RWPE1 (cell line): ENCODE data around the gene FOSB.
"Not testable (repeated sequence)": the region's sequence is repeated elsewhere in the genome, so short reads cannot be mapped to it uniquely, and the experiment has no call there.

Experiments
- CTCF ChIA-PET: fragments of 350-600 bp; sonication (Branson Sonifier 250); formaldehyde crosslinking; extraction: SDS; loops from one replicate; lab custom pipeline; 2021; lab: Yijun Ruan, JAX
- POLR2A ChIA-PET: fragments of 400-600 bp; formaldehyde crosslinking; extraction: SDS; loops from one replicate; lab custom pipeline; 2020; ENCODE audit warnings: antibody characterized with exemption; ENCODE audit not compliant: low non-redundant PET; lab: Yijun Ruan, JAX
- DNase-seq: peaks from one replicate; pipeline ENCODE4 v3.0.0; 2012; ENCODE audit warnings: low spot score
- H3K27ac ChIP-seq: fragments of 450-650 bp; 2 replicates; pipeline ENCODE4 v1.5.1; 2017
- TF ChIP-seq, protein P1 (sequence below): fragments of 450-650 bp; conservative IDR thresholded peaks from 2 replicates; pipeline ENCODE4 v1.5.1; 2017; ENCODE audit warnings: low read depth, mild to moderate bottlenecking

The FOSB gene

DNA sequence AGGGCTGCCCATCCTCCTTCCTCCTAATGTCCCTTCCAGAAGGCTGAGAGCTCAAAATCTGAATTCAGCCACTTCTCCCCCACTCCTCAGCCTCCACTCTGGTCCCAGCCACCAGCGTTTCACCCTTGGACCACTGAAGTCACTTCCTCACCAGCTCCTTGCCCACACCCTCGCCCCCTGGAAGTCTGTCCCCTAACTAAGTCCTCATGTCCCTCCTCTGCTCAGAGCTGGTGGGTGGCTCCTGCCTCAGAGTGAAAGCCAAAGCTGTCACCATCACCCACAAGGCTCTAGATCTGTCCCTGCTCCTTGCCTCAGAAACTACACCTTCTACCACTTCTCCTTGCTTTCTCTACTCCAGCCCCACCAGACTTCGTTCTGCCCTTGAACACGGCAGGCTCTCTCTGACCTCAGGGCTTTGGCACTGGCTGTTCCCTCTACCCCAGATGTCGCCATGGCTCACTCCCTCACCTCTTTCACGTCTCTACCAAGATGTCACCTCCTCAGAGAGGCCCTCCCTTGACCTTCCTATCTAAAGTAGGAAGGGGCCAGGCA lies 45.8 kb upstream of the FOSB start:
- ChIA-PET CTCF (interaction anchor here (0.8 to 0.9 kb wide), 2 partner anchors 57 to 59 kb away, joined by 3 to 4 read pairs; no protein-coding TSS in a partner anchor), POLR2A (no interaction called here)
- no peak for DNase-seq
- TF ChIP-seq, protein P1, sequence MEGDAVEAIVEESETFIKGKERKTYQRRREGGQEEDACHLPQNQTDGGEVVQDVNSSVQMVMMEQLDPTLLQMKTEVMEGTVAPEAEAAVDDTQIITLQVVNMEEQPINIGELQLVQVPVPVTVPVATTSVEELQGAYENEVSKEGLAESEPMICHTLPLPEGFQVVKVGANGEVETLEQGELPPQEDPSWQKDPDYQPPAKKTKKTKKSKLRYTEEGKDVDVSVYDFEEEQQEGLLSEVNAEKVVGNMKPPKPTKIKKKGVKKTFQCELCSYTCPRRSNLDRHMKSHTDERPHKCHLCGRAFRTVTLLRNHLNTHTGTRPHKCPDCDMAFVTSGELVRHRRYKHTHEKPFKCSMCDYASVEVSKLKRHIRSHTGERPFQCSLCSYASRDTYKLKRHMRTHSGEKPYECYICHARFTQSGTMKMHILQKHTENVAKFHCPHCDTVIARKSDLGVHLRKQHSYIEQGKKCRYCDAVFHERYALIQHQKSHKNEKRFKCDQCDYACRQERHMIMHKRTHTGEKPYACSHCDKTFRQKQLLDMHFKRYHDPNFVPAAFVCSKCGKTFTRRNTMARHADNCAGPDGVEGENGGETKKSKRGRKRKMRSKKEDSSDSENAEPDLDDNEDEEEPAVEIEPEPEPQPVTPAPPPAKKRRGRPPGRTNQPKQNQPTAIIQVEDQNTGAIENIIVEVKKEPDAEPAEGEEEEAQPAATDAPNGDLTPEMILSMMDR = no peak
- H3K27ac ChIP-seq = peak overlapping the region; percentile 100

DNA sequence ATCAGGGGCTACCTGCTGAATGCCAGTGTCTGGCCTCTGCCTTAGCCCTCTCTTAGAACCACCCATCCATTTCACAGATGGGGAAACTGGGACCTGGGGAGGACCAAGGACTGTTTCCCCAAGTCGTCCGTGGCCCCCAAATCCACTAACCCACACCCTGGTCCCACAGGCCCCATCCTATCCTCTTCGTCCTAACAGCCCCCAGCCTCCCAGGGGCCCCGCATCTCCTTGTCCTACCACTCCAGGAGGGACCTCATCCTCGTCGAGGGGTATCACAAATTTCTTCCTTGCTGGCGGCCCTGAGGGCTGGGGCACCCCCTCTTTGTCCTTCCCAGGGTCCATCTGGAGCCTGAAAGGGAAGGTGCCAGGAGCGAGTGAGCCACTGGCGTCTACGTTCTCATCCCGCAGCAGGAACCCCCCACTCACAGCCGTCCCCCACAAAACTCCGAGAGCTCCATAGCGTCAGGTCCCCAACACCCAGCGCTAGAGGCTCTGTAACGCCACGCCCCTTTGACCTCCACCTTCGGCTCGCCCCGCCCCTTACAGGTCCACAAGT lies 44.7 kb upstream of the FOSB start:
- no peak for DNase-seq
- TF ChIP-seq, protein P1 = no peak
- ChIA-PET CTCF (no interaction called here), POLR2A (interaction anchor here (0.6 to 1.3 kb wide), 3 partner anchors 10 to 55 kb away, joined by 3 to 5 read pairs (median 4); no protein-coding TSS in a partner anchor)
- peak overlapping the region; percentile 100 for H3K27ac ChIP-seq

DNA sequence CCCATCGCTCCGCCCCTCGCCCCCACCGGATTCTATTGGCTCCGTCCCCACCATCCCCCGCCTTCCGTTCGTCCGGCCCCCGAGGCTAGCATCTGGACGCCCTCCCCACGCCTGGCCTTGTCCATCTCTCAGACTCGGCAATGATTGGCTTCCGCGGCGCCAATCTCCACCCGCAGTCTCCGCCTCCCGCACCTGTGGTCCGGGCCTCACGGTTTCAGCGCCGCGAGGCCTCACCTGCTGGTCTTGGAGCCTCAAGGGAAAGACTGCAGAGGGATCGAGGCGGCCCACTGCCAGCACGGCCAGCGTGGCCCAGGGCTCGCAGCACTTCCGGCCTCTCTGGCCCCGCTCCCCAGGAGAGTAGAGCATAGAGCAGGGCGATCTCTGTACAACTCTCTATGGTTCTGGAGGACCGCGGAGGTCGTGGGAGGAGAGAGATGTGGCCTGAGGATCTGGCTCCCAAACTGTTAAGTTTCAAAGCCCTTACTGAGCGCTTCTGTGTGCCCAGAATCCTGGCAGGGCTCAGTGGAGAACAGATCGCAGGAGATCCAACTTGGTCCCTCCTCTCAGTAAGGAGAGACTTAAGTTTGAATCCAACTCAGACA lies 44.1 kb upstream of the FOSB start, which contains the start of gene ERCC1:
Gene ERCC1, minus strand, starts transcription at position 329 of the 602 bp plus-strand sequence. CDS start 543 bp downstream, outside the sequence.
- CTCF ChIA-PET = interaction anchor here (0.8 to 1.4 kb wide), 2 partner anchors 55 to 62 kb away, joined by 4 to 5 read pairs; no protein-coding TSS in a partner anchor
- TF ChIP-seq, protein P1 = no peak
- POLR2A ChIA-PET = interaction anchor here (0.6 to 1.3 kb wide), 5 partner anchors 11 to 253 kb away, joined by 3 to 5 read pairs (median 4); no protein-coding TSS in a partner anchor

DNA sequence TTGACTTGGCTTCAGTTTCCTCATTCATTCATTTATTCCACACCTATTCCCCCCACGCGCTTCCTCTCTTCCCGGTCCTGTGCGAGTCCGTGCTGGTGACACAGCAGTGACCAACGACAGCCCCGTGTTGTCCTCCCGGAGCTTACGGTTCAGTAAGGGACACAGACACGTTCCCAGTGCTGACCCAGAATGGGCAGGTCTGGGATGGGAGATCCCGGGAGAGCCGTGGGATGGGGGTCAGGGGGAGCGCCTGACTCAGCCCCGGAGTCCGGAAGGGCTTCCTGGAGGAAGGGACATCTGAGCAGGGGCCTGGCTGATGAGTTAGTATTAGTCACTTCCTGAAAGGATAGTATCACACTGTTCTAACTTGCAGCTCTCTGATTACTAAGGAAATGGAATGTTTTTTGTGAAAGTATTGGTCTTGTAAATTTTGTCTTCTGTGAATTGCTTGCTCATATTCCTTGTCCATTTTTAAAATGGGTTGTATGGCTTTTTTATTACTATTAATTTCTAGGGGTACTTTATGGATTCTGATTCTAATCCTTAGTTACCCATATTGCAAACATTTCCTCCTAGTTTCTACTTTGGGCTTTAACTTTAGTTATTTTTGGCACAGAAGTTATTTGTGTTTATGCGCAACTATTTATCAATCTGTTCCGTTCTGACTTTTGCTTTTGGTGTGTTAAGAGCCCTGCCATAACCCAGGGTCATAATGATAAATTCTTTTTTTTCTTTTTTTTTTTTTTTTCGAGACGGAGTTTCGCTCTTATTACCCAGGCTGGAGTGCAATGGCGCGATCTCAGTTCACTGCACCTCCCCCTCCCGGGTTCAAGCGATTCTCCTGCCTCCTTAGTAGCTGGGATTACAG lies 43.4 kb upstream of the FOSB start:
- ChIA-PET POLR2A (interaction anchor here (0.6 to 1.3 kb wide), 4 partner anchors 22 to 252 kb away, joined by 3 to 8 read pairs (median 5); no protein-coding TSS in a partner anchor), CTCF (interaction anchor here (0.6 to 1.4 kb wide), 4 partner anchors 22 to 269 kb away, joined by 3 to 8 read pairs (median 4); no protein-coding TSS in a partner anchor)
- TF ChIP-seq, protein P1 = no peak
- DNase-seq = peak; percentile 93
- H3K27ac ChIP-seq = peak overlapping the region; percentile 100

More for the DNA sequence above, 44.1 kb upstream of the FOSB start, which contains the start of gene ERCC1:
- DNase-seq = peak; percentile 99
- peak within 1 kb of the TSS; percentile 100 for H3K27ac ChIP-seq

DNA sequence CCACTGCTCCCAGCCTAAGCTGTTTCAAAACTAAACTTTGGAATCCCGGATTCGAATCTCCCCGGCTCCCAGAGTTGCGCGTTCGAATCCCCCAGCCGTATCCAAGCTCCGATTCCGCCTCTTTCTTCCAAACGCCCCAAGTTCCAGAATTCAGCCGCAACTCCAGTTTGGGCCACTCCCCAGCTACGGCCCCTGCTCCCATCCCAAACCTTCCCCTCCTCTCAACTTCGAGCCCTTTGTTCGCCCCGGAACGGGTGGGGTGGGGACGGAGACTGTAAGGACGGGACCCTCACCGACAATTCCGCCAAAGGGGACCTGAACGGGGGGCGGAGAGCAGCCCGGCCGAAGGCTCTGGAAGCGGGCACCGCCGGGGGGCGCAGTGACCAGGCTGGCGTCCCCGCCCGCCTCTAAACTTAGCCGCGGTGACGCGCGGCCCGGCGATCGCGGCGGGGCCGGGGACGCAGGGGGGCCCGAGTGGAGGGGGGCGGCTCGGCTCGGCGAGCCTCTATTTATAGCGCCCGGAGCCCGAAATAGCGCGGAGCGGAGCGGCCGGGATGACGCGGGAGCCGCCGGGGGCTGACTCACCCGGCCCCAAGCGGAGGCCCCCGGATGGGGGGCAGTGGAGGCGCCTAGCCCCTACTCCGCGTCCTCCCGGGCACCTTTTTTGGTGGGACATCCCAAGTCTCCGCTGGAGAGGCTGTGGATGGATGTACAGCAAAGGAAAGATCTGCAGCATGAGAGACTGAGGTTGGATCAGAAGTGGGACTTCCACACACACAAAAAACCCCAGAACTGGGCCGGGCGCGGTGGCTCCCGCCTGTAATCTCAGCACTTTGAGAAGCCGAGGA lies 39.2 kb upstream of the FOSB start:
- ChIA-PET CTCF (interaction anchor here (0.8 to 1.5 kb wide), 3 partner anchors 11 to 60 kb away, joined by 4 to 15 read pairs (median 5); no protein-coding TSS in a partner anchor), POLR2A (no interaction called here)
- H3K27ac ChIP-seq = peak overlapping the region; percentile 100
- TF ChIP-seq, protein P1 = peak; percentile 54
- DNase-seq = no peak

DNA sequence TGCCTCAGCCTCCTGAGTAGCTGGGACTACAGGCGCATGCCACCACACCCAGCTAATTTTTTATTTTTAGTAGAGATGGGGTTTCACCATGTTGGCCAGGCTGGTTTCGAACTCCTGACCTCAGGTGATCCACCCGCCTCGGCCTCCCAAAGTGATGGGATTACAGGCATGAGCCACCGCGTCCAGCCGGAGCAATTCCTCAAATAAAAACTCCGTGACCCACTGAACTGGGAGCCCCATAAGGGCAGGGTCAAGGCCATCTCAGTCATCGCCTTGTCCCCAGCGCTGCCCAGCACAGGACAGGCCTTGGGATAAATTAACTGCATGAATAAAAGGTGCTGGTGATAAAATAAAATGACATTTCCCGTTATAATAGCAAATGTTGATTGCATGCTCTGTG lies 37.9 kb upstream of the FOSB start:
- H3K27ac ChIP-seq = peak overlapping the region; percentile 100
- CTCF ChIA-PET = interaction anchor here (2.2 to 2.3 kb wide), 2 partner anchors 10 to 49 kb away, joined by 9 read pairs; no protein-coding TSS in a partner anchor
- POLR2A ChIA-PET, DNase-seq: not testable (repeated sequence)

DNA sequence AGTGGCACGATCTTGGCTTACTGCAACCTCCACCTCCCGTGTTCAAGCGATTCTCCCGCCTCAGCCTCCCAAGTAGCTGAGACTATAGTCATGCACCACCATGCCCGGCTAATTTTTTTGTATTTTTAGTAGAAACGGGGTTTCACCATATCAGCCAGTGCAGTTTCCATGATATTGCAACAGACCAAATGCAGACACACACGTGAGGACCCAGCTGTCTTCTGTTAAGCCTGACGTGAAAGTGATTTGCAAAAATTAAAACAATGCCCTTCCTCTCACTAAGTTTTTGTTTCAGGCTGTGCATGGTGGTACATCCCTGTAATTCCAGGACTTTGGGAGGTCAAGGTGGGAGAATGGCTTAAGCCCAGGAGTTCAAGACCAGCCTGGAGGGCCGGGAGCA lies 36.8 kb upstream of the FOSB start:
- H3K27ac ChIP-seq = peak overlapping the region; percentile 100
- CTCF ChIA-PET = interaction anchor here (0.6 to 2.3 kb wide), 4 partner anchors 8 to 260 kb away, joined by 3 to 9 read pairs (median 6); no protein-coding TSS in a partner anchor
- POLR2A ChIA-PET, DNase-seq: not testable (repeated sequence)

DNA sequence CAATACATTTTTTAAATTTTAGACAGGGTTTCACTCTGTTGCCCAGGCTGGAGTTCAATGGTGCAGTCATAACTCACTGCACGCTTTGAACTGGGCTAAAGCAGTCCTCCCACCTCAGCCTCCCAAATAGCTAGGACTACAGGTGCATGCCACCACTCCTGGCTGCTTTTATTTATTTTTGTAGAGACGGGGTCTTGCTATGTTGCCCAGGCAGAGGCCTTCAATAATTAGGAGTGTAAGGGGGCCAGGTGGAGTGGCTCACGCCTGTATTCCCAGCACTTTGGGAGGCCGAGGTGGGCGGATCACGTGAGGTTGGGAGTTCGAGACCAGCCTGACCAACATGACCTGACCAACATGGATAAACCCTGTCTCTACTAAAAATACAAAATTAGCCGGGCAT lies 35.3 kb upstream of the FOSB start:
- H3K27ac ChIP-seq, DNase-seq, POLR2A ChIA-PET, CTCF ChIA-PET: not testable (repeated sequence)
